SU-DHL-6 (cell line): Measurements from ENCODE around the gene SELPLG.

Source experiments
- H2AFZ ChIP-seq: fragments of 200-600 bp; sonication (generic); 2 replicates; pipeline ENCODE4 v1.6.1; 2014; ENCODE audit warnings: low read depth, mild to moderate bottlenecking, moderate library complexity, mixed read lengths, antibody characterized with exemption, low read length; ENCODE audit not compliant: severe bottlenecking
- H3F3A ChIP-seq: fragments of 200-600 bp; shearing (Covaris generic); 2 replicates; pipeline ENCODE4 v1.6.0; 2016; ENCODE audit warnings: antibody characterized with exemption, mild to moderate bottlenecking; ENCODE audit not compliant: insufficient read depth
- H3K27ac ChIP-seq: fragments of 200-600 bp; sonication (generic); 2 replicates; pipeline ENCODE4 v1.5.1; 2016; ENCODE audit warnings: low read depth, mild to moderate bottlenecking, low read length, moderate library complexity, mixed read lengths
- H3K27me3 ChIP-seq: fragments of 200-600 bp; sonication (generic), shearing (Covaris generic); 2 replicates; pipeline ENCODE4 v1.6.0; 2014; ENCODE audit warnings: mild to moderate bottlenecking, low read length
- H3K36me3 ChIP-seq: fragments of 200-600 bp; sonication (generic); 2 replicates; pipeline ENCODE4 v1.6.1; 2014; ENCODE audit warnings: mild to moderate bottlenecking, low read length, mixed read lengths
- H3K4me2 ChIP-seq: fragments of 300-600, 200-600 bp; shearing (Covaris generic), sonication (generic); 2 replicates; pipeline ENCODE4 v1.6.0; 2014; ENCODE audit warnings: low read length, low read depth, mild to moderate bottlenecking; ENCODE audit not compliant: poor library complexity, severe bottlenecking
- H3K4me3 ChIP-seq: fragments of 200-600 bp; sonication (generic); 2 replicates; pipeline ENCODE4 v1.5.1; 2014; ENCODE audit warnings: antibody characterized with exemption, low read length, mild to moderate bottlenecking, mixed read lengths; ENCODE audit not compliant: insufficient read depth, poor library complexity, severe bottlenecking
- H3K79me2 ChIP-seq: fragments of 200-600 bp; sonication (generic); 2 replicates; pipeline ENCODE4 v1.6.1; 2014; ENCODE audit warnings: mild to moderate bottlenecking, low read length, moderate library complexity; ENCODE audit not compliant: insufficient read depth
- H3K9ac ChIP-seq: fragments of 200-600 bp; sonication (generic); 2 replicates; pipeline ENCODE4 v1.7.0; 2014; ENCODE audit warnings: mild to moderate bottlenecking, low read length
- H3K9me2 ChIP-seq: fragments of 200-600 bp; sonication (generic); replicated peaks from 2 replicates; pipeline ENCODE4 v1.6.1; 2014; ENCODE audit warnings: low read length; ENCODE audit not compliant: insufficient read depth
- H3K9me3 ChIP-seq: fragments of 200-600 bp; sonication (generic); 2 replicates; pipeline ENCODE4 v1.6.1; 2014; ENCODE audit warnings: low read length, mixed read lengths; ENCODE audit not compliant: insufficient read depth
- H4K20me1 ChIP-seq: fragments of 200-600 bp; sonication (generic); 2 replicates; pipeline ENCODE4 v1.6.1; 2014; ENCODE audit warnings: low read depth, mild to moderate bottlenecking, antibody characterized with exemption, low read length, moderate library complexity, mixed read lengths
- CTCF ChIP-seq: fragments of 200-600 bp; sonication (generic); IDR thresholded peaks from one replicate; pipeline ENCODE4 v1.5.1; 2017; ENCODE audit warnings: antibody characterized with exemption, mild to moderate bottlenecking, low read length, moderate library complexity; ENCODE audit not compliant: insufficient read depth, poor library complexity, severe bottlenecking
- EZH2phosphoT487 ChIP-seq: fragments of 200-600 bp; sonication (generic), shearing (Covaris generic); conservative IDR thresholded peaks from 2 replicates; pipeline ENCODE4 v1.6.1; 2018; ENCODE audit warnings: mild to moderate bottlenecking, antibody characterized with exemption, low read length, moderate library complexity, mixed read lengths

The SELPLG gene

GRCh38 chr12:108616941-108617858 lies 16.5 kb downstream of the SELPLG start:
- no peaks in the 10 kb centered on the region for H4K20me1 ChIP-seq
- no peaks in the 10 kb centered on the region for H3F3A ChIP-seq
- no peak overlapping the region for H3K9ac ChIP-seq
- H3K9me2 ChIP-seq: no peaks in the 10 kb centered on the region
- no peaks in the 10 kb centered on the region for H3K27me3 ChIP-seq
- H3K36me3 ChIP-seq: no peaks in the 10 kb centered on the region
- H3K4me2 ChIP-seq: no peak overlapping the region
- H3K27ac ChIP-seq: no peak overlapping the region
- no peaks in the 10 kb centered on the region for H3K79me2 ChIP-seq
- no peak for TF ChIP-seq EZH2phosphoT487
- no peak for TF ChIP-seq CTCF
- peaks cover 7% of the 10 kb centered on the region; the same call in 1 of the 2 replicates for H3K9me3 ChIP-seq
- no peak overlapping the region for H3K4me3 ChIP-seq
- no peak overlapping the region for H2AFZ ChIP-seq

- no peak overlapping the region for H3K9ac ChIP-seq
- no peaks in the 10 kb centered on the region for H4K20me1 ChIP-seq
- TF ChIP-seq EZH2phosphoT487 (no peak), CTCF (no peak)
- no peaks in the 10 kb centered on the region for H3K9me2 ChIP-seq
- no peak overlapping the region for H2AFZ ChIP-seq
- no peaks in the 10 kb centered on the region for H3K27me3 ChIP-seq
- no peaks in the 10 kb centered on the region for H3K79me2 ChIP-seq
- no peak overlapping the region for H3K4me3 ChIP-seq
- peaks cover 7% of the 10 kb centered on the region; the same call in 1 of the 2 replicates for H3K9me3 ChIP-seq
- no peaks in the 10 kb centered on the region for H3F3A ChIP-seq
- no peaks in the 10 kb centered on the region for H3K36me3 ChIP-seq
- no peak overlapping the region for H3K4me2 ChIP-seq
- H3K27ac ChIP-seq: no peak overlapping the region
Measured at GRCh38 chr12:108616359-108616758, 17.3 kb downstream of the SELPLG start.

GRCh38 chr12:108615918-108616317 lies 17.8 kb downstream of the SELPLG start:
- no peak overlapping the region for H3K27ac ChIP-seq
- no peaks in the 10 kb centered on the region for H3K27me3 ChIP-seq
- no peak overlapping the region for H2AFZ ChIP-seq
- no peak overlapping the region for H3K4me3 ChIP-seq
- no peaks in the 10 kb centered on the region for H3F3A ChIP-seq
- no peaks in the 10 kb centered on the region for H3K36me3 ChIP-seq
- no peaks in the 10 kb centered on the region for H3K9me2 ChIP-seq
- H3K9ac ChIP-seq: no peak overlapping the region
- no peaks in the 10 kb centered on the region for H4K20me1 ChIP-seq
- H3K4me2 ChIP-seq: no peak overlapping the region
- no peaks in the 10 kb centered on the region for H3K79me2 ChIP-seq
- H3K9me3 ChIP-seq: peaks cover 7% of the 10 kb centered on the region; the same call in 1 of the 2 replicates
- TF ChIP-seq EZH2phosphoT487: no peak
- TF ChIP-seq CTCF: no peak
